GM12878 (cell line): ENCODE data around the gene BRINP2. TPM values are rescaled to one million over a fixed set of nuclear protein-coding genes. Genes with fewer than 3 reads are reported as not detected.

ENCODE experiments used
- ATAC-seq: fragments of 200-7000 bp; cut with Tn5 transposase; 3 replicates; pipeline ENCODE4 v1.9.1; 2020; ENCODE audit warnings: mild to moderate bottlenecking, moderate library complexity
- BruUV-seq: library from RNA; stranded (reverse); fragments of 400-500 nt; replicated peaks from 2 replicates; lab custom pipeline; 2021; lab: Mats Ljungman, UMichigan
- CTCF ChIA-PET: fragments of 300-600 bp; sonication (Branson Sonifier 250); formaldehyde crosslinking; extraction: SDS; loops from one replicate; lab custom pipeline; 2021; ENCODE audit warnings: inconsistent platforms; lab: Yijun Ruan, JAX
- POLR2A ChIA-PET: fragments of 350-600 bp; formaldehyde crosslinking; extraction: SDS; loops from one replicate; lab custom pipeline; 2021; ENCODE audit warnings: inconsistent platforms; lab: Charles Lee
- RAD21 ChIA-PET: fragments of 300-600 bp; sonication (Branson Sonifier 250); formaldehyde crosslinking; loops from one replicate; lab custom pipeline; 2023; ENCODE audit warnings: antibody characterized with exemption; ENCODE audit not compliant: unreplicated experiment; lab: Charles Lee
- SMC1A ChIA-PET: fragments of 300-600 bp; sonication (Branson Sonifier 250); formaldehyde crosslinking; loops from one replicate; lab custom pipeline; 2023; ENCODE audit not compliant: unreplicated experiment, uncharacterized antibody; lab: Charles Lee
- DNase-seq: peaks from one replicate; pipeline ENCODE4 v3.0.0-alpha.2; 2011; ENCODE audit warnings: low read depth, low spot score
- FAIRE-seq: peaks from 3 replicates; lab custom pipeline; 2011; peaks lifted over from hg19 to GRCh38; lab: Jason Lieb, UNC
- H2AFZ ChIP-seq: 2 replicates; pipeline ENCODE4 v1.6.0; 2011; ENCODE audit warnings: low read depth, low read length, control low read depth; ENCODE audit not compliant: control insufficient read depth
- H3K27ac ChIP-seq: 2 replicates; pipeline ENCODE4 v1.5.1; 2011; ENCODE audit warnings: control low read depth; ENCODE audit not compliant: control insufficient read depth, insufficient read depth
- H3K27me3 ChIP-seq, 2 experiments: replicated peaks in 1 of 2; 2 replicates each; pipeline versions ENCODE4 v1.6.0 to v1.6.1; 2011; ENCODE audit warnings: low read length in 1 of 2; ENCODE audit not compliant: control insufficient read depth in 2 of 2, insufficient read depth in 2 of 2
- H3K36me3 ChIP-seq, 2 experiments: 2 replicates each; pipeline ENCODE4 v1.5.1; 2011; ENCODE audit warnings: low read length in 1 of 2; ENCODE audit not compliant: control insufficient read depth in 2 of 2, insufficient read depth in 2 of 2
- H3K4me1 ChIP-seq: 2 replicates; pipeline ENCODE4 v1.6.1; 2011; ENCODE audit warnings: mild to moderate bottlenecking, low read length, moderate library complexity, mixed read lengths; ENCODE audit not compliant: control insufficient read depth, insufficient read depth
- H3K4me2 ChIP-seq: 2 replicates; pipeline ENCODE4 v1.6.0; 2011; ENCODE audit warnings: control low read depth; ENCODE audit not compliant: control insufficient read depth, insufficient read depth
- H3K4me3 ChIP-seq: fragments of 200-600 bp; sonication (generic); 2 replicates; pipeline ENCODE4 v1.5.1; 2016
- H3K79me2 ChIP-seq: 2 replicates; pipeline ENCODE4 v1.6.0; 2011; ENCODE audit warnings: low read length; ENCODE audit not compliant: control insufficient read depth, insufficient read depth
- H3K9ac ChIP-seq: 2 replicates; pipeline ENCODE4 v1.8.0; 2011; ENCODE audit warnings: low read length, control low read depth, mixed read lengths; ENCODE audit not compliant: control insufficient read depth, insufficient read depth
- H3K9me3 ChIP-seq: replicated peaks from 3 replicates; pipeline ENCODE4 v1.5.1; 2011; ENCODE audit warnings: mild to moderate bottlenecking, low read length; ENCODE audit not compliant: control insufficient read depth, insufficient read depth
- H4K20me1 ChIP-seq: 2 replicates; pipeline ENCODE4 v1.6.0; 2011; ENCODE audit not compliant: control insufficient read depth, insufficient read depth
- BRCA1 ChIP-seq: IDR thresholded peaks from 2 replicates; pipeline ENCODE4 v1.6.1; 2011; ENCODE audit warnings: low read depth, low read length, improper control_type of control experiment
- IKZF2 ChIP-seq, 2 experiments: fragments of 450-650 bp; IDR thresholded peaks; 2 replicates each; pipeline ENCODE4 v1.6.1; 2017; ENCODE audit warnings: mild to moderate bottlenecking in 2 of 2, moderate library complexity in 2 of 2
- MYB ChIP-seq: fragments of 150-350 bp; IDR thresholded peaks from 2 replicates; pipeline ENCODE4 v1.6.1; 2014; ENCODE audit warnings: mild to moderate bottlenecking, low read depth, low read length, borderline replicate concordance
- RBBP5 ChIP-seq: fragments of 200-600 bp; sonication (generic); conservative IDR thresholded peaks from 2 replicates; pipeline ENCODE4 v1.6.1; 2016
- SPI1 ChIP-seq: IDR thresholded peaks from 2 replicates; pipeline ENCODE4 v1.6.1; 2011; ENCODE audit warnings: low read depth, mild to moderate bottlenecking, low read length, moderate library complexity, borderline replicate concordance; ENCODE audit not compliant: insufficient read depth
- SUZ12 ChIP-seq: fragments of 200-600 bp; sonication (generic); IDR thresholded peaks from one replicate; pipeline ENCODE4 v1.6.1; 2018; ENCODE audit warnings: antibody characterized with exemption, mild to moderate bottlenecking; ENCODE audit not compliant: unreplicated experiment
- TARDBP ChIP-seq: IDR thresholded peaks from 2 replicates; pipeline ENCODE4 v1.6.1; 2016; ENCODE audit warnings: borderline replicate concordance
- WGBS: methylation state at CpG from one replicate; pipeline ENCODE4 v1.1.6; 2016; ENCODE audit warnings: low lambda C conversion rate; ENCODE audit not compliant: insufficient replicate concordance, insufficient coverage; ENCODE audit errors: missing lambda C conversion rate; 5-methylcytosine and 5-hydroxymethylcytosine counted together
- in situ Hi-C: fragments of 300-500 bp; cut with MboI; formaldehyde crosslinking; loops from 9 replicates; pipeline ENCODE4 v1.14.3; 2018; ENCODE audit warnings: mixed read lengths
- intact Hi-C: fragments of 100-400 bp; cut with micrococcal nuclease; formaldehyde crosslinking; loops from one replicate; pipeline ENCODE4 v1.14.2; 2022; ENCODE audit not compliant: unreplicated experiment
- polyA plus RNA-seq, 11 experiments: library from polyadenylated mRNA; depleted of rRNA in 4 of 11; unstranded in 6 of 11; stranded (reverse) in 5 of 11; fragments of >200 nt; fragmentation: Nextera tagmentation in 4 of 11; fragmentation: Illumina TruSeq in 1 of 11; extraction: Ambion mirVana in 4 of 11; extraction: Trizol in 1 of 11; gene quantifications; 1 replicate in 1 of 11; 2 replicates in 10 of 11; pipeline versions ENCODE4 v1.2.1 to v1.2.3, GENCODE V29; 2011 to 2016; ENCODE audit warnings: inconsistent platforms in 2 of 11, missing spikeins in 2 of 11, low read depth in 1 of 11
- total RNA-seq, 4 experiments: library from RNA; depleted of rRNA in 3 of 4; stranded (reverse); fragments of >200 nt in 3 of 4; fragmentation: Illumina TruSeq in 1 of 4; extraction: Trizol in 1 of 4; gene quantifications; 2 replicates each; pipeline versions ENCODE4 v1.2.1 to v1.2.3, GENCODE V29; 2013 to 2021
- TF ChIP-seq, protein P1 (sequence below), 3 experiments: IDR thresholded peaks in 2 of 3; conservative IDR thresholded peaks in 1 of 3; 2 replicates each; pipeline ENCODE4 v1.5.1; 2011; ENCODE audit warnings: low read depth in 3 of 3, low read length in 3 of 3, mild to moderate bottlenecking in 3 of 3, control low read depth in 2 of 3, moderate library complexity in 2 of 3, inconsistent platforms in 1 of 3, mixed read lengths in 1 of 3; ENCODE audit not compliant: control insufficient read depth in 2 of 3, insufficient read depth in 1 of 3; ENCODE audit errors: extremely low read depth in 1 of 3

The BRINP2 gene
- total and polyA plus RNA-seq, 10 of the 15 experiments (the other 5 are each of a cell fraction or from before 2014, with no cell fraction given): 0.03 TPM; not detected in 9

DNA sequence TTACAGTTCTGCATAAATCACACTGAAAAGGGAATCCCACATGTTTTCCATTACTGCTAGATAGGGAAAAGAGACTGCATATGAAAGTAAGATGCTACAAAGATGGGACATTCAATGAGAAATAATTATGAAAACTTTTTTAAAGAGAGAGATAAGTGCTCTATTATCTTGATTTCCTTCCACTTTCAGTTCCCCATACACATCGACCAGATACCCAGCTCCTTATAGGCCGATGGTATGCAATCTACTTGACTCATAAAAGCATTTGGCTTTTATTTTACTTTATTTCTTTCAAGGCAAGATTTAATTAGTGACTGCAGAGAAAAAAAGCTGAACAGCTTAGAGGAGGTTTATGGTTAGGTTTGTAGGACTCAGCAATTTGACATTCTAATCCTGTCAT lies 13.1 kb downstream of the BRINP2 start:
- TF ChIP-seq SPI1 (peak; percentile 47; the same call in 1 of the 2 replicates), TARDBP (no peak), SUZ12 (no peak), MYB (no peak), IKZF2 (IDR thresholded peaks at IDR 0.05) (no peak), RBBP5 (no peak)
- WGBS: 0% methylated on average over 2 of the region's 2 CpGs
- no peak overlapping the region for H3K4me2 ChIP-seq
- no peak for DNase-seq
- CTCF ChIA-PET: interaction anchor here (0.8 to 1.0 kb wide), 2 partner anchors 9 to 762 kb away, joined by 3 read pairs; no protein-coding TSS in a partner anchor
- BruUV-seq: no TSS peak
- no peak overlapping the region for H3K9ac ChIP-seq
- no peak for FAIRE-seq
- SMC1A ChIA-PET: interaction anchor here (0.6 to 1.1 kb wide), 2 partner anchors 253 to 596 kb away, joined by 3 to 5 read pairs; no protein-coding TSS in a partner anchor
- no peaks in the 10 kb centered on the region for H3K36me3 ChIP-seq
- intact Hi-C loops (loop anchor here (5.0 to 10.0 kb wide), 2 partner anchors 237 to 761 kb away; no protein-coding TSS in a partner anchor), in situ Hi-C loops (no loop called here)
- H3K27me3 ChIP-seq: peaks cover 0 to 7% of the 10 kb centered on the region in 2 experiments; a peak in 3 of 4 replicates
- POLR2A ChIA-PET: no interaction called here
- no peak overlapping the region for H2AFZ ChIP-seq
- H4K20me1 ChIP-seq: no peaks in the 10 kb centered on the region
- no peaks in the 10 kb centered on the region for H3K79me2 ChIP-seq
- H3K4me1 ChIP-seq: no peaks in the 10 kb centered on the region
- RAD21 ChIA-PET: no interaction called here
- no peak overlapping the region for H3K27ac ChIP-seq
- no peaks in the 10 kb centered on the region for H3K9me3 ChIP-seq
- ATAC-seq: peak; percentile 39; the same call in 1 of the 3 replicates
- no peak overlapping the region for H3K4me3 ChIP-seq

DNA sequence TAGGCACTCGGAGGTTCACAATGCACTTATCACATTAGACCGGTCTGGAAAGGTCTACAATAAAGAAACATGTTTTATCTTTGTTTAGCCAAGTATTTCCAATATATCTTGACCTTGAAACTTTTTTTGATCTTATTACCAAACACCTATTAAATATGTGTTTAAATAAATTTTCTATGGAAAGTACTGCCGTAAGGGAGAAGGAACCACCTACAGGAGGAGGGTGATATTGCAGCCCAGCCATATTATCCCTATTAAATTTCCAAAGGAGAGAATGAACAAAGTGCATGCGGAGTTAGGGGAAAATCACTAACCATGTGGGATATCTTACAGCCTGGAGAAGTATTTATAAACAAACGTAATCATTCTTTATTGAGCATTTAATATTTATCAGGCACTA lies 14.5 kb downstream of the BRINP2 start:
- FAIRE-seq (no peak), ATAC-seq (no peak), DNase-seq (no peak)
- H3K4me1 ChIP-seq: no peaks in the 10 kb centered on the region
- 39% methylated on average over 5 of the region's 5 CpGs for WGBS
- H2AFZ ChIP-seq: no peak overlapping the region
- peaks cover 0 to 7% of the 10 kb centered on the region in 2 experiments; a peak in 3 of 4 replicates for H3K27me3 ChIP-seq
- H3K9me3 ChIP-seq: no peaks in the 10 kb centered on the region
- TF ChIP-seq BRCA1: no peak
- TF ChIP-seq, protein P1, sequence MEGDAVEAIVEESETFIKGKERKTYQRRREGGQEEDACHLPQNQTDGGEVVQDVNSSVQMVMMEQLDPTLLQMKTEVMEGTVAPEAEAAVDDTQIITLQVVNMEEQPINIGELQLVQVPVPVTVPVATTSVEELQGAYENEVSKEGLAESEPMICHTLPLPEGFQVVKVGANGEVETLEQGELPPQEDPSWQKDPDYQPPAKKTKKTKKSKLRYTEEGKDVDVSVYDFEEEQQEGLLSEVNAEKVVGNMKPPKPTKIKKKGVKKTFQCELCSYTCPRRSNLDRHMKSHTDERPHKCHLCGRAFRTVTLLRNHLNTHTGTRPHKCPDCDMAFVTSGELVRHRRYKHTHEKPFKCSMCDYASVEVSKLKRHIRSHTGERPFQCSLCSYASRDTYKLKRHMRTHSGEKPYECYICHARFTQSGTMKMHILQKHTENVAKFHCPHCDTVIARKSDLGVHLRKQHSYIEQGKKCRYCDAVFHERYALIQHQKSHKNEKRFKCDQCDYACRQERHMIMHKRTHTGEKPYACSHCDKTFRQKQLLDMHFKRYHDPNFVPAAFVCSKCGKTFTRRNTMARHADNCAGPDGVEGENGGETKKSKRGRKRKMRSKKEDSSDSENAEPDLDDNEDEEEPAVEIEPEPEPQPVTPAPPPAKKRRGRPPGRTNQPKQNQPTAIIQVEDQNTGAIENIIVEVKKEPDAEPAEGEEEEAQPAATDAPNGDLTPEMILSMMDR (IDR thresholded peaks at IDR 0.05 in 2 of 3, conservative IDR thresholded peaks at IDR 0.05 in 1 of 3; ENCODE audit: control insufficient read depth in 2 of 3, extremely low read depth in 1 of 3, insufficient read depth in 1 of 3, low read depth in 3 of 3, low read length in 3 of 3): peak; percentile 21 to 40 (median 37); a peak in 3 of 6 replicates
- no peak overlapping the region for H3K9ac ChIP-seq
- no peak overlapping the region for H3K4me3 ChIP-seq
- H3K27ac ChIP-seq: no peak overlapping the region
- H3K79me2 ChIP-seq: no peaks in the 10 kb centered on the region
- ChIA-PET RAD21 (no interaction called here), SMC1A (no interaction called here), CTCF (no interaction called here), POLR2A (no interaction called here)
- H3K36me3 ChIP-seq: no peaks in the 10 kb centered on the region
- H3K4me2 ChIP-seq: no peak overlapping the region
- no peaks in the 10 kb centered on the region for H4K20me1 ChIP-seq
- no TSS peak for BruUV-seq
- intact Hi-C loops: loop anchor here (10.0 kb wide), 1 partner anchor 760 kb away; no protein-coding TSS in a partner anchor
- in situ Hi-C loops: no loop called here
